Mesendoderm (in vitro differentiated cells): ENCODE data around the gene GCNA.

Source experiments
- DNase-seq: peaks from one replicate; pipeline ENCODE4 v3.0.0; 2013
- H2AK5ac ChIP-seq: 2 replicates; pipeline ENCODE4 v1.6.1; 2013; ENCODE audit warnings: low read length, inconsistent platforms
- H2BK120ac ChIP-seq: 2 replicates; pipeline ENCODE4 v1.6.1; 2013; ENCODE audit warnings: low read depth, mild to moderate bottlenecking, low read length, moderate library complexity, mixed read lengths
- H2BK15ac ChIP-seq: replicated peaks from 2 replicates; pipeline ENCODE4 v1.6.1; 2013; ENCODE audit warnings: low read depth, mild to moderate bottlenecking, moderate library complexity
- H2BK5ac ChIP-seq: 2 replicates; pipeline ENCODE4 v1.6.1; 2013; ENCODE audit warnings: low read length, inconsistent platforms
- H3K18ac ChIP-seq: 2 replicates; pipeline ENCODE4 v1.6.1; 2013; ENCODE audit warnings: mild to moderate bottlenecking, low read length, mixed read lengths
- H3K23ac ChIP-seq: one replicate; pipeline ENCODE4 v1.6.1; 2013; ENCODE audit warnings: low read length
- H3K27ac ChIP-seq: 2 replicates; pipeline ENCODE4 v1.5.1; 2013; ENCODE audit warnings: low read depth, mild to moderate bottlenecking, inconsistent platforms, low read length, moderate library complexity
- H3K27me3 ChIP-seq: 2 replicates; pipeline ENCODE4 v1.6.1; 2013; ENCODE audit warnings: low read length, control low read depth, mild to moderate bottlenecking, inconsistent platforms; ENCODE audit not compliant: insufficient read depth, poor library complexity
- H3K36me3 ChIP-seq: 2 replicates; pipeline ENCODE4 v1.6.1; 2013; ENCODE audit warnings: low read length, inconsistent platforms; ENCODE audit not compliant: control insufficient read depth, insufficient read depth
- H3K4ac ChIP-seq: one replicate; pipeline ENCODE4 v1.6.1; 2013; ENCODE audit warnings: low read depth, mild to moderate bottlenecking, low read length, moderate library complexity
- H3K4me1 ChIP-seq: 2 replicates; pipeline ENCODE4 v1.6.1; 2013; ENCODE audit warnings: low read depth, low read length, inconsistent platforms; ENCODE audit not compliant: control insufficient read depth
- H3K4me2 ChIP-seq: 2 replicates; pipeline ENCODE4 v1.6.1; 2013; ENCODE audit warnings: low read length
- H3K4me3 ChIP-seq: 2 replicates; pipeline ENCODE4 v1.5.1; 2013; ENCODE audit warnings: mild to moderate bottlenecking, low read length
- H3K56ac ChIP-seq: one replicate; pipeline ENCODE4 v1.6.1; 2013; ENCODE audit warnings: low read length
- H3K79me1 ChIP-seq: 2 replicates; pipeline ENCODE4 v1.6.1; 2013; ENCODE audit warnings: low read length, inconsistent platforms
- H3K79me2 ChIP-seq: 2 replicates; pipeline ENCODE4 v1.6.1; 2013; ENCODE audit warnings: mild to moderate bottlenecking, low read length; ENCODE audit not compliant: control insufficient read depth, insufficient read depth
- H3K9ac ChIP-seq: 2 replicates; pipeline ENCODE4 v1.6.1; 2013; ENCODE audit warnings: low read length, inconsistent platforms
- H4K5ac ChIP-seq: one replicate; pipeline ENCODE4 v1.6.1; 2013; ENCODE audit warnings: low read length
- H4K8ac ChIP-seq: one replicate; pipeline ENCODE4 v1.6.1; 2013; ENCODE audit warnings: low read depth, mild to moderate bottlenecking, control low read depth, low read length, moderate library complexity
- WGBS: extraction: QIAGEN DNeasy Blood & Tissue Kit; methylation state at CpG from one replicate; pipeline ENCODE4 v1.1.7; 2013; ENCODE audit warnings: low lambda C conversion rate, missing lambda C conversion rate; ENCODE audit not compliant: insufficient coverage; ENCODE audit errors: extremely low coverage; 5-methylcytosine and 5-hydroxymethylcytosine counted together

GCNA gene

GRCh38 chrX:71622576-71623450, 44.6 kb downstream of the GCNA start:
- Histone ChIP-seq H3K56ac (peak overlapping the region; percentile 34), H3K79me2 (no peaks in the 10 kb centered on the region), H3K27ac (peak overlapping the region; percentile 59), H2BK15ac (no peak overlapping the region), H3K9ac (peak overlapping the region; percentile 44), H4K5ac (no peak overlapping the region), H3K4me2 (no peak overlapping the region), H2AK5ac (no peak overlapping the region), H3K4me1 (no peaks in the 10 kb centered on the region), H2BK5ac (no peak overlapping the region), H3K4me3 (no peak overlapping the region), H3K27me3 (no peaks in the 10 kb centered on the region), H4K8ac (no peak overlapping the region), H3K18ac (peak overlapping the region; percentile 61), H2BK120ac (no peak overlapping the region), H3K79me1 (no peaks in the 10 kb centered on the region), H3K4ac (no peak overlapping the region), H3K23ac (no peak overlapping the region), H3K36me3 (no peaks in the 10 kb centered on the region)
- DNase-seq, result peak; percentile 90
- WGBS, result no CpG with 5 or more reads among the region's 13 CpGs

- Histone ChIP-seq H4K5ac (no peak overlapping the region), H3K79me1 (no peaks in the 10 kb centered on the region), H3K27ac (no peak overlapping the region), H2AK5ac (no peak overlapping the region), H3K4me2 (no peak overlapping the region), H3K4ac (no peak overlapping the region), H3K18ac (no peak overlapping the region), H4K8ac (no peak overlapping the region), H3K27me3 (no peaks in the 10 kb centered on the region), H3K79me2 (no peaks in the 10 kb centered on the region), H3K56ac (no peak overlapping the region), H3K9ac (no peak overlapping the region), H2BK5ac (no peak overlapping the region), H3K4me3 (no peak overlapping the region), H2BK15ac (no peak overlapping the region), H3K23ac (no peak overlapping the region), H3K36me3 (no peaks in the 10 kb centered on the region), H3K4me1 (no peaks in the 10 kb centered on the region), H2BK120ac (no peak overlapping the region)
- WGBS, result no CpG with 5 or more reads among the region's 3 CpGs
- DNase-seq, result no peak
Observed at GRCh38 chrX:71623714-71624113, 45.5 kb downstream of the GCNA start.

- Histone ChIP-seq H3K4me1 (no peaks in the 10 kb centered on the region), H3K18ac (no peak overlapping the region), H2BK15ac (no peak overlapping the region), H2BK5ac (no peak overlapping the region), H3K4me3 (no peak overlapping the region), H3K79me1 (no peaks in the 10 kb centered on the region), H3K4ac (no peak overlapping the region), H3K9ac (no peak overlapping the region), H4K8ac (no peak overlapping the region), H3K56ac (no peak overlapping the region), H3K36me3 (no peaks in the 10 kb centered on the region), H3K27me3 (no peaks in the 10 kb centered on the region), H4K5ac (no peak overlapping the region), H3K27ac (no peak overlapping the region), H3K4me2 (no peak overlapping the region), H2AK5ac (no peak overlapping the region), H3K23ac (no peak overlapping the region), H3K79me2 (no peaks in the 10 kb centered on the region), H2BK120ac (no peak overlapping the region)
- DNase-seq, result no peak
- WGBS, result no CpG with 5 or more reads among the region's 5 CpGs
Observed at GRCh38 chrX:71625471-71625870, 47.2 kb downstream of the GCNA start.

- H3K4ac ChIP-seq, result no peak overlapping the region
- no peak overlapping the region for H2BK15ac ChIP-seq
- H3K56ac ChIP-seq, result no peak overlapping the region
- H3K18ac ChIP-seq, result no peak overlapping the region
- H3K4me2 ChIP-seq, result no peak overlapping the region
- H3K27ac ChIP-seq, result no peak overlapping the region
- no peak overlapping the region for H4K5ac ChIP-seq
- WGBS, result no CpG with 5 or more reads among the region's 6 CpGs
- H4K8ac ChIP-seq, result no peak overlapping the region
- no peak overlapping the region for H3K4me3 ChIP-seq
- H3K36me3 ChIP-seq, result no peaks in the 10 kb centered on the region
- H3K23ac ChIP-seq, result no peak overlapping the region
- H3K4me1 ChIP-seq, result no peaks in the 10 kb centered on the region
- no peaks in the 10 kb centered on the region for H3K79me2 ChIP-seq
- H2AK5ac ChIP-seq, result no peak overlapping the region
- H2BK120ac ChIP-seq, result no peak overlapping the region
- H2BK5ac ChIP-seq, result no peak overlapping the region
- H3K79me1 ChIP-seq, result no peaks in the 10 kb centered on the region
- H3K9ac ChIP-seq, result no peak overlapping the region
- no peak for DNase-seq
- H3K27me3 ChIP-seq, result no peaks in the 10 kb centered on the region
Observed at GRCh38 chrX:71626576-71626975, 48.3 kb downstream of the GCNA start.

GRCh38 chrX:71627588-71628404, 49.6 kb downstream of the GCNA start:
- Histone ChIP-seq H3K4me2 (no peak overlapping the region), H2BK15ac (no peak overlapping the region)
- WGBS, result no CpG with 5 or more reads among the region's 14 CpGs

More at GRCh38 chrX:71627588-71628404, 49.6 kb downstream of the GCNA start:
- no peaks in the 10 kb centered on the region for H3K27me3 ChIP-seq
- H3K4me3 ChIP-seq, result no peak overlapping the region
- DNase-seq, result no peak
- H3K56ac ChIP-seq, result no peak overlapping the region
- no peak overlapping the region for H2BK5ac ChIP-seq
- H3K27ac ChIP-seq, result no peak overlapping the region
- no peak overlapping the region for H4K5ac ChIP-seq
- H4K8ac ChIP-seq, result no peak overlapping the region
- H3K79me2 ChIP-seq, result no peaks in the 10 kb centered on the region
- H2AK5ac ChIP-seq, result no peak overlapping the region
- H3K4me1 ChIP-seq, result no peaks in the 10 kb centered on the region
- H3K4ac ChIP-seq, result no peak overlapping the region
- H3K36me3 ChIP-seq, result no peaks in the 10 kb centered on the region
- no peaks in the 10 kb centered on the region for H3K79me1 ChIP-seq
- no peak overlapping the region for H3K9ac ChIP-seq
- no peak overlapping the region for H3K23ac ChIP-seq
- no peak overlapping the region for H3K18ac ChIP-seq
- no peak overlapping the region for H2BK120ac ChIP-seq
